Upper lobe of left lung (tissue), 4 donors: ENCODE results near the gene UBAC2.

Source experiments
- CTCF ChIP-seq, 6 experiments: fragments of 450-650 bp in 4 of 6; fragments of 200-600 bp in 2 of 6; sonication (generic) in 2 of 6; IDR thresholded peaks; one replicate each; pipeline ENCODE4 v1.5.1; 2016 to 2019; ENCODE audit warnings: antibody characterized with exemption in 6 of 6
- POLR2A ChIP-seq, 4 donors: fragments of 450-650 bp; IDR thresholded peaks; one replicate each; pipeline ENCODE4 v1.5.1; 2016 to 2017; ENCODE audit warnings: antibody characterized with exemption in 4 of 4, mild to moderate bottlenecking in 2 of 4
- POLR2AphosphoS5 ChIP-seq, 2 donors: sonication (generic); formaldehyde crosslinking; IDR thresholded peaks; one replicate each; pipeline ENCODE4 v1.5.1; 2017; ENCODE audit warnings: antibody characterized with exemption in 2 of 2

GRCh38 chr13:99303863-99304521 is 103.3 kb downstream of the UBAC2 start:
- TF ChIP-seq POLR2A (IDR thresholded peaks at IDR 0.05) (peak in 1 of 4 donors; percentile 69), CTCF (IDR thresholded peaks at IDR 0.05) (no peak), POLR2AphosphoS5 (IDR thresholded peaks at IDR 0.05) (peak in 1 of 2 donors; percentile 41)
